Ishikawa (cell line): ENCODE measurements around the gene CAPN5.

Experiments used
- CEBPB ChIP-seq: IDR thresholded peaks from 2 replicates; pipeline ENCODE4 v1.6.1; 2012
- CREB1 ChIP-seq: IDR thresholded peaks from 2 replicates; pipeline ENCODE4 v1.6.1; 2012; ENCODE audit warnings: low read depth
- EGR1 ChIP-seq: IDR thresholded peaks from 2 replicates; pipeline ENCODE4 v1.6.1; 2012
- EP300 ChIP-seq: IDR thresholded peaks from 2 replicates; pipeline ENCODE4 v1.6.1; 2012; ENCODE audit warnings: borderline replicate concordance
- FOXM1 ChIP-seq: IDR thresholded peaks from 2 replicates; pipeline ENCODE4 v1.6.1; 2012; ENCODE audit warnings: low read depth, borderline replicate concordance
- NFIC ChIP-seq: IDR thresholded peaks from 2 replicates; pipeline ENCODE4 v1.6.1; 2012
- RAD21 ChIP-seq: IDR thresholded peaks from 2 replicates; pipeline ENCODE4 v1.6.1; 2012; ENCODE audit warnings: low read depth
- TAF1 ChIP-seq: IDR thresholded peaks from 2 replicates; pipeline ENCODE4 v1.6.1; 2012; ENCODE audit warnings: low read depth, mild to moderate bottlenecking
- TCF12 ChIP-seq: IDR thresholded peaks from 2 replicates; pipeline ENCODE4 v1.6.1; 2012; ENCODE audit warnings: low read depth
- TEAD4 ChIP-seq: IDR thresholded peaks from 2 replicates; pipeline ENCODE4 v1.6.1; 2012
- YY1 ChIP-seq: IDR thresholded peaks from 2 replicates; pipeline ENCODE4 v1.6.1; 2012; ENCODE audit warnings: low read depth
- ZBTB7A ChIP-seq: IDR thresholded peaks from 2 replicates; pipeline ENCODE4 v1.6.1; 2012; ENCODE audit warnings: low read depth
- TF ChIP-seq, protein P1 (sequence below): IDR thresholded peaks from 2 replicates; pipeline ENCODE4 v1.6.1; 2012
- TF ChIP-seq, protein P2 (sequence below): IDR thresholded peaks from 2 replicates; pipeline ENCODE4 v1.6.1; 2012; ENCODE audit warnings: low read depth, mild to moderate bottlenecking
- TF ChIP-seq, protein P3 (sequence below): IDR thresholded peaks from 2 replicates; pipeline ENCODE4 v1.6.1; 2012

Gene CAPN5

DNA sequence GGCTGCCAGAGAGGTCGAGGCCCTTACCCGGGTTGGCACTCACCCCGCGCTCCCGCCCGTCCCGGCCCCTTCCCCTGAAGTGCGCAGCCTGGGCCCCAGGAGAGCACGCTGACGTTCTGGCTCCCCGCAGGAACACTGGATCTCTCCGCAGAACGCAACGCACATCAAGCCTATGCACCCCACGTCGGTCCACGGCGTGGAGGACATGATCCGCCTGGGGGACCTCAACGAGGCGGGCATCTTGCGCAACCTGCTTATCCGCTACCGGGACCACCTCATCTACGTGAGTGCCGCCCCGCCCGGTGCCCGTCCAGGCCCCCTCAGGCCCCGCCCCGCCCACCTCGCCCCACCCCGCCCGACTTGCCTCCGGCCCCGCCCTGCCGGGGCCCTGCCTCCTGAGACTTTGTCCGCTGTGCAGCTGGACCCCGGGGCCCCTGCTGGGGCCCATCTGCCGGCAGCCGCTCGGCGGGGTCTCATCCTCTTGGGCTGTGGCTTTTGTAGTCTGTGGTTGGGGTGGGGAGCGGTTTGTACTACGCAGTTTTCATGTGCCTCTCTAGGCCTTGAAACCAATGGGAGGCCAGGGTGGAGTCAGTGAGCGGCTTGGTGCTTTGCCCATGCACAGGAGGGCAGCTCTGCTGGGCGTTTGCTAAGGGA lies 81.0 kb downstream of the CAPN5 start:
- TF ChIP-seq, protein P1, sequence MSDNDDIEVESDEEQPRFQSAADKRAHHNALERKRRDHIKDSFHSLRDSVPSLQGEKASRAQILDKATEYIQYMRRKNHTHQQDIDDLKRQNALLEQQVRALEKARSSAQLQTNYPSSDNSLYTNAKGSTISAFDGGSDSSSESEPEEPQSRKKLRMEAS: no peak
- TF ChIP-seq, protein P2, sequence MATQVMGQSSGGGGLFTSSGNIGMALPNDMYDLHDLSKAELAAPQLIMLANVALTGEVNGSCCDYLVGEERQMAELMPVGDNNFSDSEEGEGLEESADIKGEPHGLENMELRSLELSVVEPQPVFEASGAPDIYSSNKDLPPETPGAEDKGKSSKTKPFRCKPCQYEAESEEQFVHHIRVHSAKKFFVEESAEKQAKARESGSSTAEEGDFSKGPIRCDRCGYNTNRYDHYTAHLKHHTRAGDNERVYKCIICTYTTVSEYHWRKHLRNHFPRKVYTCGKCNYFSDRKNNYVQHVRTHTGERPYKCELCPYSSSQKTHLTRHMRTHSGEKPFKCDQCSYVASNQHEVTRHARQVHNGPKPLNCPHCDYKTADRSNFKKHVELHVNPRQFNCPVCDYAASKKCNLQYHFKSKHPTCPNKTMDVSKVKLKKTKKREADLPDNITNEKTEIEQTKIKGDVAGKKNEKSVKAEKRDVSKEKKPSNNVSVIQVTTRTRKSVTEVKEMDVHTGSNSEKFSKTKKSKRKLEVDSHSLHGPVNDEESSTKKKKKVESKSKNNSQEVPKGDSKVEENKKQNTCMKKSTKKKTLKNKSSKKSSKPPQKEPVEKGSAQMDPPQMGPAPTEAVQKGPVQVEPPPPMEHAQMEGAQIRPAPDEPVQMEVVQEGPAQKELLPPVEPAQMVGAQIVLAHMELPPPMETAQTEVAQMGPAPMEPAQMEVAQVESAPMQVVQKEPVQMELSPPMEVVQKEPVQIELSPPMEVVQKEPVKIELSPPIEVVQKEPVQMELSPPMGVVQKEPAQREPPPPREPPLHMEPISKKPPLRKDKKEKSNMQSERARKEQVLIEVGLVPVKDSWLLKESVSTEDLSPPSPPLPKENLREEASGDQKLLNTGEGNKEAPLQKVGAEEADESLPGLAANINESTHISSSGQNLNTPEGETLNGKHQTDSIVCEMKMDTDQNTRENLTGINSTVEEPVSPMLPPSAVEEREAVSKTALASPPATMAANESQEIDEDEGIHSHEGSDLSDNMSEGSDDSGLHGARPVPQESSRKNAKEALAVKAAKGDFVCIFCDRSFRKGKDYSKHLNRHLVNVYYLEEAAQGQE: no peak
- TF ChIP-seq ZBTB7A (peak; percentile 36; the same call in 1 of the 2 replicates), YY1 (no peak), TAF1 (no peak), CEBPB (peak; percentile 75), RAD21 (no peak), TCF12 (no peak), TEAD4 (no peak), NFIC (no peak), EP300 (no peak)
- TF ChIP-seq, protein P3, sequence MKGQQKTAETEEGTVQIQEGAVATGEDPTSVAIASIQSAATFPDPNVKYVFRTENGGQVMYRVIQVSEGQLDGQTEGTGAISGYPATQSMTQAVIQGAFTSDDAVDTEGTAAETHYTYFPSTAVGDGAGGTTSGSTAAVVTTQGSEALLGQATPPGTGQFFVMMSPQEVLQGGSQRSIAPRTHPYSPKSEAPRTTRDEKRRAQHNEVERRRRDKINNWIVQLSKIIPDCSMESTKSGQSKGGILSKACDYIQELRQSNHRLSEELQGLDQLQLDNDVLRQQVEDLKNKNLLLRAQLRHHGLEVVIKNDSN: no peak

DNA sequence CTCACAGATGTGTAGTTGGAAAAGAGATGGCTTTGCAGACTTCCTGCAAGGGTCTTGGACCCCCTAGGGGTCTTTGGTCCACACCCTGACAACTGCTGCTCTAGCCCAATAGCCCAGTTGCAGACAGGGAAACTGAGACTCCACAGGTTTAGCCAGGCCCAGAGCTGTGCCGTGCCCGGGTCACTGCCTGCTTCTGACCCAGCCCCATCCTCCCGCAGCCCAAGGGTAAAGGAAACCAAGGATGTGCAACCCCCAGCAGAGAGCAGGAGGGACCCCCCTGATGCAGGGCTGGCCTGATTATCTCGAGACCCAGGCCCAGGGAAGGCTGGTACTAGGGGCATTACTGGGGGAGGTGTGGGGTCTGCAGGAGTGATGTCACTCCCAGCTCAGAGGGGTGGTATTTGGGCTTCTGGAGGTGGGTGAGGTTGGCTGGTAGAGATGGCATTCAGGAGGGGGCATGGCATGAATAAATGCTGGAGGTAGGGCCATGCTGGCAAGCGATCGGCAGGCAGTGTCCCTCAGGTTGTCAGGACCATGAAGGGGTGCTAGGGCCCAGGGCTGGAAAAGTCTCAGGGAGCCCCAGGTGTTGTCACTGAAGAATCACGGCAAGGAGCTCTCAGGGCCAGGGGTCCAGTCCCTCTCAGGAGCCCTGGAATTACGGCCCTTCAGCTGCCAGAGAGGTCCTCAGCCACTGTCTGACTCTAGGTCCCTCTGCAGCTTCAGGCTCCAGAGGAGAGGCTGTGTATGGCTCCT lies 82.4 kb downstream of the CAPN5 start:
- TF ChIP-seq, protein P2: no peak
- TF ChIP-seq ZBTB7A: no peak
- TF ChIP-seq RAD21: no peak
- no peak for TF ChIP-seq YY1
- no peak for TF ChIP-seq FOXM1
- TF ChIP-seq, protein P3: no peak
- no peak for TF ChIP-seq EGR1
- TF ChIP-seq CREB1: no peak
- no peak for TF ChIP-seq CEBPB
- TF ChIP-seq TCF12: no peak
- TF ChIP-seq TEAD4: no peak
- TF ChIP-seq, protein P1: no peak
- no peak for TF ChIP-seq NFIC
- no peak for TF ChIP-seq EP300

DNA sequence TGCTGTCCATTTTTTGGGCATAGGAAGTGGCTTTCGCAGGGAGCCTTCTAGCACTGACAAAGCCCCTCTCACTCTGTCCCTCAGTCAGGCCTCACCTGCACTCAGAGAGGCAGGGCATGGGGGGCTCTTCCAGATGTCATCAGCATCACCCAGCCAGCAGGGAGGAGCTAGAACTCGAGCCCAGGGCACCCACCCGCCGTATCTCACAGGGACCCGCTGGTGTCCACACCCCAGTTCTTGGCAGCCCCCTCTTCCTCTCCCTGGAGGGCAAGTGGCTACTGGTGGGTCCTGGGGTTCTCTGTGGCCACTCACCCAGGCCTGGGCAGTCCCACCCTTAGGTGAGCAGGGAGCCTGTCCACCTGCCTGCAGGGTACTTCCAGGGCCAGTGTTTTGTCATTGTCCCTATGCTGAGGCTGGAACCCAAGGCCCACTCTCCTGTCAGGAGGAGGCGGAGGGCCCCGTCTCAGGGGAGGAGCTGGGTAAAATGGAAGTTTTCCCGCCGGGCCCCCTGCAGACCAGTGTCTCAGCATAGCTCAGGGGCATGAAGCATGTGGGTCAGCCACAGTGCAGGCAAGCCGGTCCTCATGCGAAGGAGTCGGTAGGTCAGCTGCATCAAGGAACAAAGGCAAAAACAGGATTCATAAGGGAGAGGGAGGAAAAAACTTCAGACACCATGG lies 83.1 kb downstream of the CAPN5 start:
- TF ChIP-seq ZBTB7A (no peak), TCF12 (no peak), CEBPB (no peak), NFIC (no peak), TAF1 (no peak), EP300 (no peak), RAD21 (no peak)

DNA sequence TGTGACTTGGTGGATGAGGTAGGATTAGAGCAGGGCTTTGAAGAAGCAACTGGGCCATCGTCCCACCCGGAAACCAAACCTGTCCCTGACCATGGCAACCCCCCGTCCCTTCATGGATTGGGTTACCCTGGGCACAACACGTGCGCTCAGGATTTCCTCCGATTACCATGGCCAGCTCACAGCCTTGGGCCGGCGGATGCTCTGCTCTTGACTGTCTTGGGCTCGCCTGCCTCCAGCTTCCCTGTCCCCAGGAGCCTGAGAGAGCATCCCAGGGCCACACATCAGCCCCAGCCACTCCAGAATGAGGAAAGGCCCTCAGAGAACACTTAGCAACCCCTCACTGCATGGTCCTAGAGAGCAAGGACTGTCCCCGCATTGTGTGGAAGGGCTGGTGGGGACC lies 84.1 kb downstream of the CAPN5 start:
- TF ChIP-seq, protein P2: no peak
- no peak for TF ChIP-seq RAD21
- TF ChIP-seq YY1: no peak
